Measurements from ENCODE around the gene IGFBP1. TPM values are rescaled to one million over a fixed set of nuclear protein-coding genes. Genes with fewer than 3 reads are reported as not detected.
A peak's percentile ranks its signal among the peaks of the same experiment; 100 is the strongest.
"Not testable (repeated sequence)": the region's sequence is repeated elsewhere in the genome, so short reads cannot be mapped to it uniquely, and the experiment has no call there.

Gene IGFBP1
- polyA plus RNA-seq (not detected in 2 replicates), polyA minus RNA-seq (not detected in 2 replicates)

DNA sequence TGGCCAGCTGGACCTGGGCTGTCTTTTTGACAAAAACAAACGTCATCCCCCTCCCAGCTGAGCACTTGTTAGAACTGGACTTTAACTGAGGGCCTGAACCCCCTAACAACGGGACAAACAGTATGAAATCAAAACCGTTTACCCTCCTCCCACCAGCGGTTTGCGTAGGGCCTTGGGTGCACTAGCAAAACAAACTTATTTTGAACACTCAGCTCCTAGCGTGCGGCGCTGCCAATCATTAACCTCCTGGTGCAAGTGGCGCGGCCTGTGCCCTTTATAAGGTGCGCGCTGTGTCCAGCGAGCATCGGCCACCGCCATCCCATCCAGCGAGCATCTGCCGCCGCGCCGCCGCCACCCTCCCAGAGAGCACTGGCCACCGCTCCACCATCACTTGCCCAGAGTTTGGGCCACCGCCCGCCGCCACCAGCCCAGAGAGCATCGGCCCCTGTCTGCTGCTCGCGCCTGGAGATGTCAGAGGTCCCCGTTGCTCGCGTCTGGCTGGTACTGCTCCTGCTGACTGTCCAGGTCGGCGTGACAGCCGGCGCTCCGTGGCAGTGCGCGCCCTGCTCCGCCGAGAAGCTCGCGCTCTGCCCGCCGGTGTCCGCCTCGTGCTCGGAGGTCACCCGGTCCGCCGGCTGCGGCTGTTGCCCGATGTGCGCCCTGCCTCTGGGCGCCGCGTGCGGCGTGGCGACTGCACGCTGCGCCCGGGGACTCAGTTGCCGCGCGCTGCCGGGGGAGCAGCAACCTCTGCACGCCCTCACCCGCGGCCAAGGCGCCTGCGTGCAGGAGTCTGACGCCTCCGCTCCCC, at the start of gene IGFBP1:
Gene IGFBP1 (plus strand): TSS at position 304 of the 808 bp plus-strand sequence. CDS start 165 bp downstream, at position 469.
- Histone ChIP-seq H3K27me3 (ENCODE audit: insufficient read depth, low read depth, low read length) (peaks cover 32% of the 10 kb centered on the region), H3K9me3 (ENCODE audit: low read length) (no peaks in the 10 kb centered on the region), H3K36me3 (ENCODE audit: insufficient read depth, low read length) (no peaks in the 10 kb centered on the region), H3K4me3 (ENCODE audit: low read length) (peak within 1 kb of the TSS; percentile 76), H2AFZ (ENCODE audit: low read depth, low read length) (no peak within 1 kb of the TSS), H3F3A (ENCODE audit: insufficient read depth, low read length, poor library complexity, severe bottlenecking) (no peaks in the 10 kb centered on the region), H3K27ac (ENCODE audit: low read length) (no peak within 1 kb of the TSS), H3K79me2 (replicated peaks; ENCODE audit: insufficient read depth, low read length) (no peaks in the 10 kb centered on the region), H3K9ac (ENCODE audit: low read length) (peak within 1 kb of the TSS; percentile 50), H3K4me2 (ENCODE audit: low read length) (peak within 1 kb of the TSS; percentile 62), H3K9me2 (ENCODE audit: insufficient read depth, low read length) (no peaks in the 10 kb centered on the region), H4K20me1 (ENCODE audit: insufficient read depth) (no peaks in the 10 kb centered on the region)
- peak; percentile 55 for TF ChIP-seq MXI1 (conservative IDR thresholded peaks at IDR 0.05; ENCODE audit: poor library complexity, severe bottlenecking)
- TF ChIP-seq TAF1 (IDR thresholded peaks at IDR 0.05; ENCODE audit: low read depth), result no peak
- TF ChIP-seq EP300 (conservative IDR thresholded peaks at IDR 0.05; ENCODE audit: poor library complexity, severe bottlenecking), result no peak
- no peak for TF ChIP-seq EZH2 (IDR thresholded peaks at IDR 0.05; ENCODE audit: borderline replicate concordance, insufficient read depth, low read length, poor library complexity, severe bottlenecking)

DNA sequence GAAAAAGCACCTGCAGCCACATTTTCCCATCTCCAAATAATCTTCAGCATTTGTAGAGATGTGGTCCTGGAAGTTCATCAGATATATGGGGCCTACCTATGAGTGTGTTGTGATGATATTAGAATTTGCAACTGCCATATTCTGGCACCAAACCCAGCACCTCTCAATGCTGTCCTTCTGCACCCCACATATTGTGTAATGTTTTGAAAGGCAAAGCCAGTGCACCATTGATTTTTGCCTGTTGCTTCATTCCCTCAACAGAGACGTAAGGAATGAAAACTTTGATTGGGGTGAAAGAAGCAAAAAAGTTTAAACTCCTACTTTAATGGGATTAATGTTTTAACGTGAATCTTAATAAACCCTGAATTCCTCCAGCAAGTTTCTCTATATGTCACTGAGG, 49.4 kb upstream of the IGFBP1 start:
- H3K27ac ChIP-seq (ENCODE audit: low read length); H3K9ac ChIP-seq (ENCODE audit: low read length); H2AFZ ChIP-seq (ENCODE audit: low read depth, low read length); H3F3A ChIP-seq (ENCODE audit: insufficient read depth, low read length, poor library complexity, severe bottlenecking); H3K27me3 ChIP-seq (ENCODE audit: insufficient read depth, low read depth, low read length); H4K20me1 ChIP-seq (ENCODE audit: insufficient read depth); H3K4me3 ChIP-seq (ENCODE audit: low read length); H3K9me2 ChIP-seq (ENCODE audit: insufficient read depth, low read length); H3K4me2 ChIP-seq (ENCODE audit: low read length); H3K9me3 ChIP-seq (ENCODE audit: low read length); H3K79me2 ChIP-seq (replicated peaks; ENCODE audit: insufficient read depth, low read length); H3K36me3 ChIP-seq (ENCODE audit: insufficient read depth, low read length): not testable (repeated sequence)

DNA sequence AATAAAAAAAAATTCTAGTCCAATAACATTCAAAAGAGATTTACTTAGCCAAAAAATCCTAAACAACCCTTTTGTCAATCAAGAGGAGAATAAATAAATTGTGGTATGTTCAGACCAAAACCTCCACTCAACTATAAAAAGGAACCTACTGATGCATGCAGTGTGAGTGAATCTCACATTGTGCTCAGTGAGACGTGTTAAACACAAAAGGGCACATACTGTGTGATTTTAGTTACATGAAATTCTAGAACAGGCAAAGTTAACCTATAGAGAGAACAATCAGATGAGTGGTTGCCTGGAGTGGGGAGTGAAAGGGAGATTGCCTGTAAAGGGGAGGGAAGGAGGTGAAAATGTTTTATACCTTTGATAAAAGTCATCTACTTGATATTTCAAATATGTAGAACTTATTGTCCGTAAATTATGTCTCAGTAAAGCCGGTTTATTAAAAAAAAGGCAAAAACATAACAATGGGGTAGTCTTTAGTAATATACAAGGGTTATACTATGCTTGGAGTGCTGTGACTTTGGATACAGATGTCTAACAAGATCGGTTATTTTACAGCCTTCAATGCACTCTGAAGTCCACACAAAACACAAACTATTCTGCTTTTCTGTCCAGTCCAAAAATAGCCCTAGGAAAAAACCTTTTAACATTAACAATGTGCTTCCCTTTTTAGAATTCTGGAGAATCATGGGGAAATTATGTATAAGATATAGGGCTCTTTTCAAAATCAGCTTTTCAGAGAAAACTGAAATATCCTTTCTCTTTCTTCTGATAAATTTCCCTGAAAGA, 46.2 kb upstream of the IGFBP1 start:
- not testable (repeated sequence) for H3K4me3 ChIP-seq (ENCODE audit: low read length); H3K9me3 ChIP-seq (ENCODE audit: low read length); H3K79me2 ChIP-seq (replicated peaks; ENCODE audit: insufficient read depth, low read length); H3K9me2 ChIP-seq (ENCODE audit: insufficient read depth, low read length); H2AFZ ChIP-seq (ENCODE audit: low read depth, low read length); H3K27ac ChIP-seq (ENCODE audit: low read length); H3K4me2 ChIP-seq (ENCODE audit: low read length); H3K9ac ChIP-seq (ENCODE audit: low read length); H3K36me3 ChIP-seq (ENCODE audit: insufficient read depth, low read length); H3F3A ChIP-seq (ENCODE audit: insufficient read depth, low read length, poor library complexity, severe bottlenecking); H4K20me1 ChIP-seq (ENCODE audit: insufficient read depth); H3K27me3 ChIP-seq (ENCODE audit: insufficient read depth, low read depth, low read length)

DNA sequence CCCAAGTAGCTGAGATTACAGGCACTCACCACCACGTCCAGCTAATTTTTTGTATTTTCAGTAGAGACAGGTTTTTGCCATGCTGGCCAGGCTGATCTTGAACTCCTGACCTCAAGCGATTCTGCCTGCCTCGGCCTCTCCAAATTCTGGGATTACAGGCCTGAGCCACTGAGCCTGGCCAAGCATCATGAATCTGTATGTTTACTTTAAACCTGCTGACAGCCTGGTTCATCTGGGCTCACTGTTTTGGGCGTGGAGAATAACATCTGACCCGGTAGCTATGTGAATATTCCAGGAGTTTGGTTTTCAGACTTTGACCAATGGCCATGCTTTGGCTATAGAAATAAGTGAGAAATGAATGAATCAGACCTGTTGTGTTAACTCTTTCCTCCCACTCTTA, 41.8 kb upstream of the IGFBP1 start:
- H3K4me3 ChIP-seq (ENCODE audit: low read length); H3K9me3 ChIP-seq (ENCODE audit: low read length); H3K79me2 ChIP-seq (replicated peaks; ENCODE audit: insufficient read depth, low read length); H3K36me3 ChIP-seq (ENCODE audit: insufficient read depth, low read length); H3K27me3 ChIP-seq (ENCODE audit: insufficient read depth, low read depth, low read length); H2AFZ ChIP-seq (ENCODE audit: low read depth, low read length); H3F3A ChIP-seq (ENCODE audit: insufficient read depth, low read length, poor library complexity, severe bottlenecking); H3K27ac ChIP-seq (ENCODE audit: low read length); H3K4me2 ChIP-seq (ENCODE audit: low read length); H3K9ac ChIP-seq (ENCODE audit: low read length); H4K20me1 ChIP-seq (ENCODE audit: insufficient read depth); H3K9me2 ChIP-seq (ENCODE audit: insufficient read depth, low read length): not testable (repeated sequence)

DNA sequence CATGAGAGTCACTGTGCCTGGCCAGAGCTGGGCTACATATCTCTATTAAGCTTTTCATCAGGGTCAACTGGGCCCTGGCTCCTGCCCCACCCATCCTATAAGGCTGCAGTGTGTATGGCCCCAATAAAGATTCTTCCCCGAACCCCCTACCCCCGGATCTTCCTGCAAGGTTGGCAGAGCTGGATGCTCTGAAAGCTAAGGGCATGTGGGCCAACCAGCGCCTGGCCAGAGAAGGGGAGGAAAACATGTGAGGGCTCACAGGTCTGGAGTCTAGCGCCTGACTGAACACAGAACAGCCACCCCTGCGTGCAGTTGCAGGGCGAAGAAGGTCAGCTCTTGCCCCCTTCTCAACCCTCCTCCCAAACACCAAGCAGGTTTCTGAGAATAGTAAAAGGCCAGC, 39.6 kb upstream of the IGFBP1 start:
- H3K4me2 ChIP-seq (ENCODE audit: low read length); H3K4me3 ChIP-seq (ENCODE audit: low read length); H3F3A ChIP-seq (ENCODE audit: insufficient read depth, low read length, poor library complexity, severe bottlenecking); H3K9me2 ChIP-seq (ENCODE audit: insufficient read depth, low read length); H4K20me1 ChIP-seq (ENCODE audit: insufficient read depth); H2AFZ ChIP-seq (ENCODE audit: low read depth, low read length); H3K79me2 ChIP-seq (replicated peaks; ENCODE audit: insufficient read depth, low read length); H3K9me3 ChIP-seq (ENCODE audit: low read length); H3K9ac ChIP-seq (ENCODE audit: low read length); H3K27ac ChIP-seq (ENCODE audit: low read length); H3K36me3 ChIP-seq (ENCODE audit: insufficient read depth, low read length); H3K27me3 ChIP-seq (ENCODE audit: insufficient read depth, low read depth, low read length): not testable (repeated sequence)

DNA sequence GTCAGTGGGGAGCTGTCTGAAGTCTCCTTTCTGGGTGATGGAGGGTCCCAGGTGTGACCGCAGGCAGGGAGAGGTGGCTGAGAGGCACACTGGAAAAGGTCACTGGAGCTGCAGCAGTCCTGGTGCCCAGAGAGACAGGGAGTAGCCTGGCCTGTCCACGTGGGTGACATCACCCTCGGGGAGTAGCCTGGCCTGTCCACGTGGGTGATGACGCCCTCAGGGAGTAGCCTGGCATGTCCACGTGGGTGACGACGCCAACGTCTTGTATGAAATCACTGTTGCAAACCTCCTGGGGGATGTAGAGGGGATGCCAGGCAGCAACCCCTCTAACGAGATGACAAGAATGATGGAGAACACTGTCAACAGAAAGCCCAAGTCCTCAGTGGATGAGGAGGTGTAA, 35.3 kb upstream of the IGFBP1 start:
- not testable (repeated sequence) for H3F3A ChIP-seq (ENCODE audit: insufficient read depth, low read length, poor library complexity, severe bottlenecking); H4K20me1 ChIP-seq (ENCODE audit: insufficient read depth); H3K9ac ChIP-seq (ENCODE audit: low read length); H3K4me2 ChIP-seq (ENCODE audit: low read length); H3K79me2 ChIP-seq (replicated peaks; ENCODE audit: insufficient read depth, low read length); H3K27me3 ChIP-seq (ENCODE audit: insufficient read depth, low read depth, low read length); H3K36me3 ChIP-seq (ENCODE audit: insufficient read depth, low read length); H3K4me3 ChIP-seq (ENCODE audit: low read length); H2AFZ ChIP-seq (ENCODE audit: low read depth, low read length); H3K27ac ChIP-seq (ENCODE audit: low read length); H3K9me3 ChIP-seq (ENCODE audit: low read length); H3K9me2 ChIP-seq (ENCODE audit: insufficient read depth, low read length)

DNA sequence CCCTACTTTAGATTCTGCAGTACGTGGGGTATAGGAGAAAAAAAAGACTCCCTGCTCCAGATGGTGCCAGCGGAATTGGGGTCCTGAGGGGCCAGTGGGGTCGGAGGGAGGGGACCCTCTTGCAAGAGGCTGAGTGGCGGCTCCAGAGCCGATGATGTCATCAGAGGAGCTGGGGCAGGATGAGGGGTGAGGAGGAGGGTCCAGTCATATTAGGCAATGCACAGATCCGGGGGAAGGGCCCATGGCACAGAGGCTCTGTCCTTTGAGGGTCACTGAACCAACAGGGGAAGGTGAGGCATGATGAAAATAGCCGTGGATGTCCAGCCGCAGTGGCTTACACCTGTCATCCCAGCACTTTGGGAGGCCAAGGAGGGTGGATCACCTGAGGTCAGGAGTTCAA, 34.8 kb upstream of the IGFBP1 start:
- not testable (repeated sequence) for H3K9me3 ChIP-seq (ENCODE audit: low read length); H3K9me2 ChIP-seq (ENCODE audit: insufficient read depth, low read length)

More for the DNA sequence above, 34.8 kb upstream of the IGFBP1 start:
- not testable (repeated sequence) for H3K79me2 ChIP-seq (replicated peaks; ENCODE audit: insufficient read depth, low read length); H3K27ac ChIP-seq (ENCODE audit: low read length); H3K9ac ChIP-seq (ENCODE audit: low read length); H4K20me1 ChIP-seq (ENCODE audit: insufficient read depth); H3K36me3 ChIP-seq (ENCODE audit: insufficient read depth, low read length); H3F3A ChIP-seq (ENCODE audit: insufficient read depth, low read length, poor library complexity, severe bottlenecking); H3K27me3 ChIP-seq (ENCODE audit: insufficient read depth, low read depth, low read length); H3K4me2 ChIP-seq (ENCODE audit: low read length); H2AFZ ChIP-seq (ENCODE audit: low read depth, low read length); H3K4me3 ChIP-seq (ENCODE audit: low read length)

Measured in neural cell (in vitro differentiated cells).